CD4-positive, alpha-beta T cell treated with Interleukin-2 at 100 ng/mL for 4 hours (primary cell): ENCODE data around the gene NRG3.
"Not testable (repeated sequence)": the region's sequence is repeated elsewhere in the genome, so short reads cannot be mapped to it uniquely, and the experiment has no call there.

Experiments
- DNase-seq: peaks from one replicate; pipeline ENCODE4 v3.0.0-alpha.2; 2020; ENCODE audit warnings: low spot score

The NRG3 gene

DNA sequence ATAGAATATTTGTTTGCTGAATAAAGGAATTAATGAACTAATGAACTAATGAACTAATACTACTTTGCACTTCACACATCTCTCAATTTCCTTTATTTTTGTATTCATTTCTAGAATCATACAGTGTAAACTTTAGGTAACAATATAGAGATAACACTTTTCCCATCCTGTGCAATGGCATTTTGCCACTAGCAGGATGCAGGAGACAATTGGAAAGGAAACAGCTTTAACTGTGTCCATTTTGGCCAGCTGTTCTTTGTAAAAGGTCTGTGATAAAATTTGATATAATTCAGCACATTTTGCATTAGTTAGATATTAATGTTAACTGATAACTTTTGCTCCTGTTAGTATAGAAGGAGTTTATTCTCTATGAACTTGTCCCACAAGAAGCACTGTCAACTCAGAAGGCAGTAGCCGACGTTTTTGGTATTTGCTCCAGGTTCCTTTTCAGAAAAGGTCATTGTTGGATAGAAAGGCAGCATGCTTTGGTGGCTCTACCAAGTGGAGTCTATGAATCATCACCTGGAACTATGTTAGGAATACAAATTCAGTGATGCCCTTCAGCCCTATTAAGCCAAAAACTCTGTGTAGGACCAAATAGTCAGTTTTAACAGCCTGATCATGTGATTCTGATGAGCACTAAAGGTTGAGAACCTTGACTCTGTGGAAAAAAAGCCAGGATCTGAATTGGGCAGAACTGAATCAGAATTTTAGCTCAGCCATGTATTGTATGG, 86.6 kb downstream of the NRG3 start:
- no peak for DNase-seq

DNA sequence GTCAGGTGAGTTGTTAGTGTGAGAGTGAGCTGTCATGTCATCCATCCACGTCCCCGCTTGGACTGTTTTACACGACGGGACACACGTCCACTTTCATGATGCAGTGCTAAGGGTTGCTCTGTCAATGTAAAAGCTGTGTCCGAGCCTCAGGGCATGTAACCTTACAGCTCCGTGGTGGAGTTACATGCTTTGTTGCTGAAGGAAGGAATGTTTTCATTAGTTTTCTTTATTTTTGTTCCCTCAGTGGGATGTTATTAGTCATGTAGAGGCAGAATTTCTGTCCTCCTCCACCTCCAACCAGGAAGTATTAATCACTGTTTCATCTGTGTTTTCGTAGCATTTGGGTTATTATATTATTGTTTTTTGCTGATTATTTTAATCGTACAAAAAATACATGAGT, 88.6 kb downstream of the NRG3 start:
- no peak for DNase-seq

DNA sequence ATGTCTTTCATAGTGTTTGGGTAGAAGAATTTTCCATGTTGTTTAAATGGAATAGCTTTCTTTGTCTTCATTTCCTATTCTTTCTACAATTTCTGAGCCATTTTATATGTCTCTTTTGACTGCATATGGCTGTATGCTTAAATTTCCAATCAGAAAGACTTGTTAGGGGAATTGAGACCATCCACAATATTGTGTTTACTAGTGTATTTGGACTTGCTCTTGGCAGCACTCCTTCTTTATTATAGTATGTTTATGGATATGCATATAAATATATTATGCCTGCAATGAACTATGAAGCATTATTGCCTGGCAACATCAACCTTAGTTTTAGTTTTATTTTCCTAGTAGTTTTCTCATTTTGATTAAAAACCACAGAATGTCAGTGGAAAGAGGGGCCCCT, 92.7 kb downstream of the NRG3 start:
- no peak for DNase-seq

DNA sequence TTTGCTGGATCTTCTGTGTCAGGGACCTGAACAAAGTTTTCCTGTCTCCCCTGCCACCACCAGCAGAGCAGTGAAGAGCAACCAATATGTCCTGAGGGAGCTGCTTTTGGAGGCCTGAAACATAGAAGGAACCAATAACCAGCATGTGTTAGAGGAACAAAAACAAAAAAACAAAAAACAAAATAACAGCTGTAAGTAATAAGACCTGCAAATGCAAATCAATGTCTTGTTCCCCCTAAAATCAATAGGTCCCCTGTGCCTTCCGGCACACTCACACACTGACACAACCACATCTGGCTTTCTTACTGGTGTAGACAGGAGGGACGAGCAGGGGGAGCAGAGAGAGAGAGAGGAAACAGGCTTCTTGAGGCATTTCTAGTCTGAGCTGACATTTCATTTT, 94.1 kb downstream of the NRG3 start:
- DNase-seq, result no peak

DNA sequence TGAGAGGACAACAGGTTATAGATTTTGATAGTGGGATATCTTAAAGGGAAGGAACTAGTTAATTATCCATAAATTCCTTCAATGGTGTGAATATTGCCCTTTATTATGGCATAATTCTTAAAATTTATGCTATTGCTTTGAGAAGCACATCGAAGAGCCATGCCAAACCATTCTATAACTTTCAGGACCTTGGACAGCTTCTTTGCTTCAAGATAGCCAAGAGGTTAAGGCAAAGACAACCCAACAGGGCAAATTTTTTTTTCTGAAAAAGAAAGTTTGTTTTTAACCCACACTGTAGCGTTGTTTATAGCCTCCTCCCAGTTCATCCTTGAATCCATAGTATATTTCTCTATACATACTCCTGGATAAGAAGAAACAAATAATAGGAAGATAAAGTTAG, 103.2 kb downstream of the NRG3 start:
- DNase-seq, result no peak

DNA sequence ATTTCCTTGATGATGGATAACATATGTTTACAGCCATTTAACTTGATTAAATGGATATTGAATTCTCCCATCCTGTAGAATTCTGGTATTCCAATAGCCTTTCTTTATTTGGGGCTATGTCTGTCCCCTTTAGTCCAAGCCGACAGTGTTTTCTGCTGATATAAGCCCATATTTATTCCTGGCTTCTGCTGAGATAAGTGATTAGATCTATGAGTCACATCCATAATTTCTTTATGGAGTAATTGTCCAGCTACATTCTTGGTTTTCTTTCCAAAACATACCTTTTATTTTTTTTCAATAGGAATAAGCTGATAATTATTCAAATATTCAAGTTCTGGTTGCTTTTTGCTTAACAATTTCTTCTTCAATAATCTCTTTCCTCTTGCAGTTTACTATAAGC, 106.7 kb downstream of the NRG3 start:
- DNase-seq, result no peak

DNA sequence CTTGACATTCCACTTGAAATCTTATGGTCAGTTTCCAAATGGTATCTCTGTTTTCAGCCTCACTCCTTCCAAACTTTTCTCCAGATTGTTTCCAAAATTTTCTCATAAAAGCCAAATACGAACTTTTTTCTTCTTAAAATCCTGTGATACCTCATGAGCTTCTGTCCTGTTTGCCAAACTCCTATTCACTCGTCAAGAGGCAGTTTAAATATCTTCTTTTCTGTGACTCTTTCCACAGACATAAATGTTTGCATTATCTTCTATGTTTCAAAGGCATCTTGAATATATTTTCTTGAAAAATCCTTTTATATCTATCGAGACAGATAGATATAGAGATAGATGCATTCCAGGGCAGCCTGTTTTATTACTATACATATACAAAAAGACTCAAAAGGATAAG, 109.4 kb downstream of the NRG3 start:
- DNase-seq, result no peak

DNA sequence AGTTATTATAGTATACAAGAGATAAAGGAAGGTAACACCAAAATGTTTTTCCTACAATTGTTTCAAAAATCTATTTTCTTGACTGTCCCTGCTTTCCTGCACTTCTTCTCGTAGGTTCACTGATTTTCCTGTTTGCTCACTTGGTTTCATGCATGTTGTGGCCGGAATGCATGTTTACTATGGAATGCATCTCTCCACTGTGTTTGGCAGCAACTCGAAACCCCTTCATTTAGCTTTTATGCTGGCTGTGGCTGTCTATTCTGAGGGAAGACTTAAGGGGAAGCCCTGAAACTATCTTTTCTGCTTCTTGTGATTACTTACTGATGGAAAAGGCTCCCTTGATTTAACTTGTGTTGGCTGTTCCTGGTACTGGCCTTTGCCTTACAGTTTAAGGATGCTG, 120.3 kb downstream of the NRG3 start:
- DNase-seq, result no peak

DNA sequence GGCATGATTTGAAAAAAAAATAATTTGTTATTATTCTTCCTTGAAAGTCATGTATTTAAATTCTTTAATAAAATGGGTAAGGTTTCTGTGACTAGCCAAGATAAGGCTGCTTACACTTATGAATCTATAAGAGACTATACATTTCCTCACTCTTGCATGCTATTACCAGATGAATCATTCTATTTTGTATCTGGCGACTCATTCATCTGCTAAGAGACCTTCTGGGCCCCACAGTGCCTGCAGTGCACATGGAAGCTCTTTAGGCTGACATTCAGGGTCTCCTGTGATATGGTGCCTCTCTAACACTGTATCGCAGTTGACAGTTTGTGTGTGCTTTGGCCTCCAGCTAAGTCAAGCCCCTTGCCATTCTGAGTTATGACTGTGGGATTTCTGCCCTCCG, 121.9 kb downstream of the NRG3 start:
- no peak for DNase-seq

DNA sequence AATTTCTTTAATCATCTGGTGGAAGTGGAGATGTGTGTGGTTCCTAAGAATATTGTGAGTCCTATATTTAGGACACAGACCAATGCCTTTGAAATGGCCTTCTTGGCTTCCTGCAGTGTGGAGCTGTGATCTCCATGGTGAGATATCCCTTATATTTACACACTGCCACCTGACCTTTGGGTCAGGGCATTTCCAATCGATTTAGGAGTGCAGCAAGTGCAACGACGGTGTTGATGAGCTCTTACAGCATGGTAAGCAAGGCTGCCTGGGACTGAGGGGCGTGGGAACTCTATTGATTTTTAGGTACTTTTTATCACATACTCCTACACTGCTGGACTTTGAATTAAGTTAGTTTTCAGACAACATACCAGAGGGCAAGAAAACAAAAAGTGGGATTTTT, 146.0 kb downstream of the NRG3 start:
- no peak for DNase-seq

DNA sequence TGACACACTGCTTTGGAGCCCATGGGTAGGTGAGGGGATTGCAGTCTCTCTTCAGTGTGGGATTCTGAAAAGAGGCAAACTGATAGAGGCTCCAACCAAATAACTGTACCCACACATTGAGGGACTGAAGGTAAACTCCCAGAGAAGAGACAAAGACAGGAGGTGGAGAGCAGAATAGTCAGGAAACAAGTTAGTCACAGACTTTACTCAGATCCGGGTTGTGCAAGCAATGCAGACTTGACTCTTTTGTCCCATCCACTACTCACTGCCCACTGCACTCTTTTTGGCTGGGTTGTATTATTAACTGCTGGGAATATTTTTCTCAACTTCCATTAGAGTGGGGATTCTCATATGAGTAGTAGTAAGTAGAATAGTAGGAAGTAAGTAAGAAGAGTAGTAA, 152.7 kb downstream of the NRG3 start:
- DNase-seq, result no peak

DNA sequence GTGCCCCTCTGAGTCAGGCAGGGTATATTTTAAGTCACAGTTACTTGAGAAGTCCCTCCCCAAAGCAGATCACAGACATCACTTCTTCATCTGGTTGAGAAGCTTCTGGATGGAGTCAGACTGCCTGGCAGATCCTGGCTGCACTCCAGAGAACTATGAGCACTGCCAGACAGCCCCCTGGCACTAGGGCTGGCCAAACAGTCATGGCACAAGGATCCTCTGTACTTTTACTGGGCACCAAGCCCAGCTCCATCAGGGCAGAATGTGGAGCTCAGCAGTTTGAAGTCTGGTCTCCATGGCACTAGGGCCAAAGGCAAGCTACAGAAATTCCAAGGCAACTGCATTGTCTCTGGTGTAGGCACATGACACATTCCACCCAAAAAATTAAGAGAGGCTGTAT, 162.1 kb downstream of the NRG3 start:
- no peak for DNase-seq

DNA sequence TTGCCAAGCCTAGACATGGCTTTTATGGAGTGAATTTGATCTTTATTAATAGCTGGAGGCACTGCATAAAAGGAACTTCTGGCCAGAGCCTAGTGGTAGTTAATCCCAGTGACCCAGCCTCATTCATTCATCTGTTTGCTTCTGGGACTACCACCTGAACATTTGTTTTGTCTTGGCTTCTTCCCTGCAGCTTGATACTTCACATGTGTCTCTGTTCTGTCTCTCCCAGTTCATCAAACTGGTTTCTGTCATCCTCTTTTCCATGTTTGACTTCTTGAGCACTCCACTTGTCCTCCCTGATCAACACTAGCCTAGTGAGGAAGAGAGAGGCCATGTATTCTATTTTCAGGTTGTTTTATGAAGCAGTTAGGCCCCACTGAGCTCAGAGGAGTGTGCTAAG, 163.6 kb downstream of the NRG3 start:
- DNase-seq, result no peak

DNA sequence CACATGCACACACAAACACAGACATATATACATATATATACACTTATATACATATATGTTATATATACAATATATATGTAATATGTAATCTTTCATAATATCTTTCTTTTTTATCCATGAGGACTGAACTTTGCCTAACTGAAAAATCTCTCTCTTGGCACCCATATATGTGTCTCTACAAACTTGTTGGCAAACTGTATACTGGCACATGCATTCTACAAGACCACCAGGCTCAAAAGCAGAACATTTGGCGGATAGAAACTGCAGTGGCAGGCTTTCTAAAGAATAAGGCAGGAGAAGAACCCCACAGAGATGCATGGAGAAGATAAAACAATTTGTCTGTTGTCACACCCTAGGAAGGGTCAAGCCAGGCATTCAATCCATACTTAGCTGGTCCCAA, 165.3 kb downstream of the NRG3 start:
- DNase-seq, result no peak

DNA sequence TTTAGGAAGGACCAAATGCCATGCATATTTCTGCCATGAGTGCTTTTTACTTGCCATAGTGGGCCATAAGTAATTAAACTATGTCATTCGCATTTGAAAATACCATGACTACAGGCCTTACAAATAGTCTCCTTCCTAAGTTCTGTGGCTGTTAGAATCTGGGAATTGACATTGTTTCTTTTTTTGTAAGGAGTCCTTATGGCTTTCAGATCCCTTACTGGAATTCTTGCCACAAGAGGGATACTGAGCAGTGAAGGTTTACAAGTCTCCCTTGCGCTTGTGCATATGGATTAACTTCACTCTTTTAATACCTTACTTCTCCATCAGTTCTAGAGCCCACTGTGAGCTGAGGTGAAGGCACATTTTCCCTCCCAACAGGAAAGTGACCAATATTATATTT, 166.0 kb downstream of the NRG3 start:
- no peak for DNase-seq

DNA sequence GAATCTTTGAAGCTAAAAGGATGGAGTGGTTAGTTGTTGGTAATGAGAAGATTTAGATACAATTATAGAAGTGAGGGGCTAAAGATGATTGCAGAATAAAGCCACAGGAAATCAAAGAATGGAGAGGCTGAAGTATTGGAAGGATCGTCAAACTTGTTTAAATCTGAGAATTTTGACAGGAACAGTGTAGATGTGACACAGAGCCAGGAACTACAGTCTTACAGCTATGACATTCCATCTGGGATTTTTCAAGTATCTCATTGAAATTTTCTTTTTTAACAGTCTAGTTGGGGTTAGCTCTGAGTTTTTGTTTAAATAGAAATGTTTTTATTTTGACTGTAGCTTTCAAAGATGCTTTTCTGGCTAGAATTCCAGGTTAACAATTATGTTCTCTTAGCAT, 181.4 kb downstream of the NRG3 start:
- no peak for DNase-seq

DNA sequence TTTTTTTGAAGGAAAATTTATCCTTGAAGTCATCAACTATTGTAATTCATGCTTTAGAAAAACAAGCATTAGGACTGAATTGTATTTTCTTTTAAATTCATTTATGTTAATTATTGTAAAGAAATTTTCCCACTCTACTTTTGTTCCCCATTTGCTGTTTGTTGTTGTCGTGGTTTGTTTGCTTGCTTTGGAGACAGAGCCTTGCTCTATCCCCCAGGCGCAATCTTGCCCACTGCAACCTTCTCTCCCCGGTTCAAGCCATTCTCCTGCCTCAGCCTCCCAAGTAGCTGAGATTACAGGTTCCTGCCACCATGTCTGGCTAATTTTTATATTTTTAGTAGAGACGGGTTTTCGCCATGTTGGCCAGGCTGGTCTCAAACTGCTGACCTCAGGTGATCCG, 192.2 kb downstream of the NRG3 start:
- DNase-seq, result not testable (repeated sequence)

DNA sequence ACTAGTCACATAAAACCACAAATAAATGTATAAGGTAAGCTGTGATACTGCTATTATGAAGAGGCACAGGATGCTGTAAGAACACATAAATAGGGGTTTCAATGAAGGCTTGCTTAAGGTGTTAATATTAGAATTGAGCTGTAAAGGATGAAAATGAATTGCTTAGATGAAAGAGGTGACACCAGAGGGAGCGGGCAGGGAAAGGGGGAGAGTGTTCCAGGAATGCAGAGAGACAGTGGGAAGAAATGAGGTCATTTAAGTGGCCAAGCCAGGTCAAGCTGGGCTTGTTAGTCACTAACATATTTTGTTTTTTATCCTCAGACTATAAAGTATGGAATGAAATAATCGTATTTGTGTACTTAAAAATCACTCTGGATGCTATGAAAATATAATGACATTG, 193.5 kb downstream of the NRG3 start:
- DNase-seq, result no peak

DNA sequence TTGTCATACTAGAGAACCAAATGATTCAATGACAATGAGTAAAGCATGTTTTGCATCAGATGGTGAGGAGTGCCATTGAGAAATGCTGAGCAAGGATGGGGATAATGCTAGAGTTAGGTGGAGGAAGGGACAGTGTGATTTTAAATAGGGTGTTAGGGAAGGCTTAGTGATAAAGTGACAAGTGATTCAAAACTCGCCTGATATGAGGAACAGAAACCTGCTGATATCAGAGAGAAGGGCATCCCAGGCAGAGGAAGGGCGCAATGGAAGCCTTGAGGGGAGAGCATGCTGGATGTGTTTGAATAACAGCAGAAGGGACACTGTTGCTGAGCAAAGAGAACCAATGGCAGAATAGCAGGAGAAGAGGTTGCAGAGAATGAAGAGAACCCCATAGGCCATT, 196.2 kb downstream of the NRG3 start:
- no peak for DNase-seq

DNA sequence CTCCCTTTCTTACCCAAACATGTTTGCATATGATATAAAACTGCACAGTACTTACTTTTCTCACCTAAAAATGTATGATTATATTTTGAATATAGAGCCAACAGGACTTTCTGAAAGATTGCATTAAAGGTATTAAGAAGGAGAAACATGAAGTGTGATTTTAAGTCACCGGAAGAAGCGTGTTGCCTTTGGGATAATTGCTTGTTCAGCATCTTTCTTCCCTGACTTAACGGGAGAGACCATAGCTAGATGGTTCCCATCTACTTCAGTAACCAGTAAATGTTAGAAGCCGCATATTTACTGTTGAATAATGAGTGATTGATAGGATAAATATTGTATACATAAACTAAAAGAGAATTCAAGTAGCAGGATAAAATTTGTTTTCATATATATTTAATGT, 197.1 kb downstream of the NRG3 start:
- DNase-seq, result no peak

DNA sequence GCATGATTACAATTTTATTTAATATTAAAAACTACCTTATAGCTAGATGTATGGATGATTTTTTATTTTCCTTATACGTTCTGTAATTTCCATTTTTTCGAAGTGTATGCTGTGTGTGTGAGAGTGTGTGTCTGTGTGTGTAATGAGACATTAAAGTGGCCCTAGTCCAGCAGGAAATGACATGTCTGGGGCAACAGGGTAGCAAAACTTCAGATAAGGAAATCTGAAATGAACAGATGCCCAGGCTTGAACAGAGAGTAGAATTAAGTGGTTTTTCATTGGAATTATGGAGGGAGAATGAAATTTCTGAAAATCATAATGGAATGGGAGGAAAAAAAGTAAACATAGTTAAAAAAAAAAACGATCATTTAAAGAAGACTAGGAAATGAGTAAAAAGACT, 200.6 kb downstream of the NRG3 start:
- no peak for DNase-seq

DNA sequence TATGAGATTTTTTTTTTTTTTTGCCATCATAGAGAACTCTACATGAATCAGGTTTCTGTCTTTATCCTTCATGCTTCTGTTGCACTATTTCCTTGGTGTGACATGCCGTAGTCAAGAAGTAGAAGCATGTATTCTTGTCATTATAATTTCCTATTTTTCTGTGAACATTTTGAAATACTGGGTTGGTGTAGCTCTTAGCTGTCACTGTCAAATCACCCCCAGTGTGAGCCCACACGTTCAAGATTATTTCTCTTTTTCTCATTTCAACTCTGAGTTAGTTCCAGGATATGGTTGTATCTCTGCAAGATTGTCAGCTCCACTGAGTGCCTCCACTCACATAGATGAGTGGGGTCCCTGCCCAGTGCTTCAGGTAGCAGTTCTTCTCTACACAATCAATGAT, 209.5 kb downstream of the NRG3 start:
- DNase-seq, result no peak

DNA sequence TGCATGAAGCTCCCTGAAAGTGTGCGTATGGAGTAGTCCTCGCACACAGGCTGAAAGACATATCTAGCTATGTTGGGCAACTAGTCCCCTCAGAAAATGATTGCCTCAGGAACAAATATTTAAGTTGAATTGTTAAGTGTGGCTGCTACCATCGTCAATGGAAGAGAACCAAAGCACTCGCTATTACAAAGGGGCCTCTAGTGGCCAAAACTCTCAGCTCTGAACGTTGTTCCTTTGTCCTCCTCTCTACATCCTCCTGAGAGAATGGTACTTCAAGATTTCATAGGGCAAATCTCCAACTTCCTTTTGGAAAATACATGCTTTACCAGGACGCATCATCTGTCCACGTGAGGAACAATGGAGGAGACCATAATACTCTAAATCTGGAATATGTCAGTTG, 209.9 kb downstream of the NRG3 start:
- no peak for DNase-seq

DNA sequence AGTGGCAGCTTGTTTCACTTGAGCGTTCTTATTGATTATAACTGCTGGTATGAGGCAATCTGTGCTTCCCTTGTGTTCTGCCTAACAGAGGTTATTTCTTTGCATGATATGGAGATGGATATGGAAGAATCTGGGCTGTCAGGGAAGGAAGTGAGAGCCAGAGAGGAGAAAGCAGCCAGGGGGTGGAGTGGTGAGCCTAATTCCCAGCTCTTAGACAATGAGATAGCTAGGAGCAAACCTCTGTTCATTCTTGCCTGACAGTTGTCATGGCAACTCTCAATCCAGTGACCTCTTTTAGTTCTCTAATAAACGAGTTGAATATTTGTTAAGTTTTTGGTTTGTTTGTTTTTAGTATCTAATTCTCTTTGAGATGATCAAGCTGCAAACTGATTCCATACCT, 214.3 kb downstream of the NRG3 start:
- no peak for DNase-seq

DNA sequence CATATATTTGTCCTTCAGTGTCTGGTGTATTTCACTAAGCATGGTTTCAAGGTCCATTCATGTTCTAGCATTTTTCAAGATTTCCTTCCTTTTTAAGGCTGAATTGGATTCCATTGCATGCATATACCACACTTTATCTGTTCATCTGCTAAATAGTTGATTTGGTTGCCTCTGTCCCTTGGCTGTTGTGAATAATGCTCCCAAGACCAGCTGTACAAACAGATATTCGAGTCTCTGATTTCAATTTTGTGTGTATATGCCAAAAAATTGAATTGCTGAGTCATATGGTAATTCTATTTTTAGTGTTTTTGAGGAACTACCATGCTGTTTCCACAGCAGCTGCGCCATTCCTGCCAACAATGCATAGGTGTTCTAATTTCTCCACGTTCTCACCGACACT, 216.4 kb downstream of the NRG3 start:
- DNase-seq, result no peak
